NCI-H524 (cell line): ENCODE data around the gene NRTN.
"Not testable (repeated sequence)": the region's sequence is repeated elsewhere in the genome, so short reads cannot be mapped to it uniquely, and the experiment has no call there.

Experiments
- DNase-seq, 2 experiments: peaks; one replicate each; lab custom pipeline; 2025; lab: John Stamatoyannopoulos, UW

The NRTN gene

GRCh38 chr19:5804516-5805461 is at the start of gene NRTN:
TSS of gene NRTN (plus strand) at chr19:5805067. CDS start at chr19:5824166, 19,099 bp downstream.
- peak in 1 of 2 experiments; percentile 59 for DNase-seq

- DNase-seq: no peak
These were observed 42.2 kb upstream of the NRTN start for GRCh38 chr19:5762608-5763217.

GRCh38 chr19:5765220-5765619 is 39.6 kb upstream of the NRTN start:
- DNase-seq: no peak

GRCh38 chr19:5767949-5768348 is 36.9 kb upstream of the NRTN start:
- DNase-seq: no peak

- DNase-seq: no peak
These were observed 32.5 kb upstream of the NRTN start for GRCh38 chr19:5772416-5772815.

- no peak for DNase-seq
These were observed 31.6 kb upstream of the NRTN start for GRCh38 chr19:5773276-5773675.

- no peak for DNase-seq
These were observed 29.9 kb upstream of the NRTN start for GRCh38 chr19:5774921-5775320.

- DNase-seq: no peak
These were observed 29.1 kb upstream of the NRTN start for GRCh38 chr19:5775668-5776309.

GRCh38 chr19:5778402-5778801 is 26.5 kb upstream of the NRTN start:
- DNase-seq: no peak

- DNase-seq: not testable (repeated sequence)
These were observed 24.0 kb upstream of the NRTN start for GRCh38 chr19:5780916-5781315.

- DNase-seq: no peak
These were observed 22.5 kb upstream of the NRTN start for GRCh38 chr19:5782322-5782721.

GRCh38 chr19:5782945-5783919 is 21.6 kb upstream of the NRTN start:
- no peak for DNase-seq

GRCh38 chr19:5784581-5785147 is 20.2 kb upstream of the NRTN start, which contains the start of gene PRR22:
TSS of gene PRR22 (minus strand) at chr19:5784746. CDS start at chr19:5784660, 86 bp downstream.
- no peak for DNase-seq

- DNase-seq: no peak
These were observed 19.4 kb upstream of the NRTN start for GRCh38 chr19:5785423-5785822.

GRCh38 chr19:5786593-5787408 is 18.1 kb upstream of the NRTN start:
- no peak for DNase-seq

GRCh38 chr19:5787409-5788182 is 17.3 kb upstream of the NRTN start:
- no peak for DNase-seq

GRCh38 chr19:5788422-5788821 is 16.4 kb upstream of the NRTN start:
- no peak for DNase-seq

- no peak for DNase-seq
These were observed 15.5 kb upstream of the NRTN start for GRCh38 chr19:5789351-5789761.

GRCh38 chr19:5789886-5790558 is 14.8 kb upstream of the NRTN start:
- no peak for DNase-seq
